GM12891 (cell line): ENCODE data around the gene ZDHHC14.
"Not testable (repeated sequence)": the region's sequence is repeated elsewhere in the genome, so short reads cannot be mapped to it uniquely, and the experiment has no call there.

Source experiments
- POLR2A ChIP-seq: IDR thresholded peaks from 2 replicates; pipeline ENCODE4 v1.6.1; 2011; ENCODE audit warnings: low read depth, low read length, control low read depth
- POLR2AphosphoS5 ChIP-seq: IDR thresholded peaks from 2 replicates; pipeline ENCODE4 v1.6.1; 2011; ENCODE audit warnings: low read depth, low read length, control low read depth
- POU2F2 ChIP-seq: IDR thresholded peaks from 2 replicates; pipeline ENCODE4 v1.6.1; 2011; ENCODE audit warnings: low read depth, mild to moderate bottlenecking, control low read depth, low read length, moderate library complexity
- SPI1 ChIP-seq: IDR thresholded peaks from 2 replicates; pipeline ENCODE4 v1.6.1; 2011; ENCODE audit warnings: low read depth, low read length, control low read depth
- TAF1 ChIP-seq: IDR thresholded peaks from 2 replicates; pipeline ENCODE4 v1.6.1; 2011; ENCODE audit warnings: low read depth, low read length, control low read depth

DNA sequence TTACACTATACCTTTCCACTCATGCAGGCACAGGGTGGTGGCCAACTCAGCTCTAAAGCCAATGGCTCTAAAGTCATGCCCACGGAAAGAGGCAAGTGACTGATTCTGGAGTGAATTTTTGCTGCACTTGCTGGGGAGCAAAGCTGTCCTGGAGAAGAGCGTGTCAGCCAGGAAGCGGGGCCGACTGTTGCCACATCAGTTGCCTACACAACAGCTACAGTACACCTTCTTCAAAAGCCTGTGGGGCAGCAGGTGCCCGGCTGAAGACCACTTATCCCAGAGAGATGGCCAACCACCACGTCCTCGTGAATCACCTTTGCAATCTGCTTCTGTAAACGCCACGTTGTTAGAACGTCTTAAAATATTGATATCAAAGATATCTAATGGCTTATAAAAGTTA lies 179.1 kb downstream of the ZDHHC14 start:
- not testable (repeated sequence) for TF ChIP-seq POLR2A, TAF1, POLR2AphosphoS5, POU2F2, SPI1
